Posterior cingulate gyrus (tissue), 11 donors: ENCODE results near the gene ZNHIT3.
A peak's percentile ranks its signal among the peaks of the same experiment; 100 is the strongest.

Experiments
- DNase-seq, 10 donors: peaks; one replicate each; pipeline versions ENCODE4 v3.0.0 to v3.0.0-alpha.2; 2020 to 2021; ENCODE audit warnings: mixed read lengths in 3 of 10
- intact Hi-C: fragments of 100-400 bp; cut with DNase I; formaldehyde crosslinking; loops from one replicate; pipeline ENCODE4 v1.15.1; 2023

ZNHIT3 gene

DNA sequence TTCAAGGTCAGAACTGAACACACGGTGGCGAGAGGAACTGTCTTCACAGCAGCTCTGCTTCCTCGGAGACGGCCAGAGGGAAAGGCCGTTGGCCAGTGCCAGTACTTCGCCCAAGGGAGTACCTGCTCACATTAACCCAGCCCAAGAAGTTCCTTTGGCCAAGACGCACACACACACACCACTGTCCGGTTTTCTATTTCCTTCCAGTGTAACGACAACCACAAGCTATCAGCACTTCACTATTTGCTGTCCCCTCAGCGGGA lies 57.5 kb downstream of the ZNHIT3 start:
- DNase-seq = peak in 5 of 10 donors; percentile 14 to 88 (median 25)
- intact Hi-C loops = loop anchor here (1.0 kb wide), 1 partner anchor 9 kb away; no protein-coding TSS in a partner anchor

DNA sequence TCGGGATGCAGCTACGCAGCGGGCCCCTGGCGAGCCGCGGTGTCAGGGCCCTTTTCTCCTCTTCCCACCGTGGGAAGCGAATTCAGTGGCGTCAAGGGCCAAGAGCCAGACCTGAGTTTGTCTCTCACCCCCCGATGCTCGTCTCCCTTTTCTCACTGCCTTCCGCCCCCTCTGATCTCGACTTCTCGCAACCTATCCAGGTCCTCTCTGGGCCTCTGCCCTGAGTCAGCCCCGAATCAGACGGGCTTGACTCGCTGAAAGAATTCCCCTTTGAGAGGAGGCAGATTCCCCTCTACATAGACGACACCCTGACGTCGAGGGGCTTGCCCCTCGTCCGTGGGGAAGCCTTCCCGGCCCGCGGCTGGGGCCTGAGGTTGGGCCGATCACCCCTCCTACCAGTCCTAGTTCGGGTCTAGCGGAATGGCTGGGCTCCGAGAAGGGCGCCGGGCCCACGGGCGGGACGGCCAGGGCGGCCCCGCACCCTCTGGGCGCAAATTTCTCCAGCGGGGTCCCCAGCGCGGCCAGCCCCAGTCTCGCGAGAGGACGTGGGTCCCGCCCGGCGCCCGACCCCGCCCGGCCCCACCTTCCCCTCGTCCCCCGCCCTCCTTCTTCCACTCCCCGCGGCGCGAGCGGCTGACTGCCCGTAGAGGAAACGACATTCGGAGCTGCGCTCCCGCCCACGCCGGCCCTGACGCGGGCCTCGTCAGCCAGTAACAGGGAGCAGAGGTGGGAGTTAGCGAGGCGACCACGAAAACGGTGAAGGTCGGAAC lies 58.0 kb downstream of the ZNHIT3 start, which contains the start of gene GGNBP2:
Gene GGNBP2 (plus strand): TSS at position 613 of the 770 bp plus-strand sequence. CDS start 806 bp downstream, outside the sequence.
- intact Hi-C loops = loop anchor here (1.0 to 5.0 kb wide), 3 partner anchors 9 to 58 kb away; partner anchors contain the start of gene MRM1
- DNase-seq = peak; percentile 77 to 98 (median 90)

DNA sequence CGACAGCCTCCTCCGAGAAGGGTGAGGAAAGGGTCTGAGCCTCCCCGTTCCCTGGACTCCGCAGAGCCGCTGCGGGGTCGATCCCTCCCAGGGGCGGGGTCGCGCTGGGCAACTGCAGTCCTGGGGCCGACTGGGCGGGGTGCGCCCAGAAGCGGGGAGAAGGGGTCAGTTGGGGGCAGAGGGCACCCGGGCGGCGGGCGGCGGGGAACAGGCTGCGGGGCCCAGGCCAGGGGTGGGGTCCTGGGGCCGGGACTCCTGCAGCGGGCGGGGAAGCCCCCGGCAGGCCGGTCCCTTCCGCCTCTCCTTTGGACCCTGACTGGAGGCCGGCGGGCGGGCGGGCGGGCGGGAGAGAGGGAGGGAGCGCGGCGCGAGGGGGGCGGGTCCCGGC lies 58.6 kb downstream of the ZNHIT3 start:
- intact Hi-C loops = loop anchor here (5.0 kb wide), 2 partner anchors 42 to 57 kb away; partner anchors contain the start of gene MRM1
- DNase-seq = peak in 1 of 10 donors; percentile 95
